ENCODE data around the gene HACE1. TPM values are rescaled to one million over a fixed set of nuclear protein-coding genes. Genes with fewer than 3 reads are reported as not detected.

The HACE1 gene
- total RNA-seq, 1 experiment from 2014 or later: 5.5 TPM

DNA sequence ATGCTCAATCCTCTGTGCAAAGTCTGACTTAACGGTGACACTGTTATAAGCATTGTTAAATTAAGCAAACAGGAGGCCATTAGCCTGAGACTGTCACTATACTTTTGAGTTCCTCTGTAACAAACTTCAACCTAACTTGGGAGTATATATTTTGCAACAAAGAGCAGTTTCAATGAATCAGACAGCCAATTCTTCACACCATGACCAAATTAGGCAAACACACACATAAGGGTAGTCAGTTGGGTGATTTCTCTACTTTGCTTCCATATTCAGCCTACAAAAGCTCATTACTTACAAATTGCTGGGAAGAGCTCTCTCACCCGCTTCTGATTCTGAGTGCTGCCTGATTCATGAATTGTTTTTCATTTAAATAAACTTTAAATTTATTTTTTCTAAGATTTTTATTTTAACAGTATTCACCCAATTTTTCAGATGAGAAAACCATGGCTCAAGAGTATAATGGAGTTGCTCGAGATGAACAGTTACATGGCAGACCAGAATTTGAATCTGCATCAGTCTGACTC is 60.5 kb downstream of the HACE1 start:
- Mint-ChIP-seq H3K4me1 (ENCODE audit: insufficient read depth, unreplicated experiment) (no peaks in the 10 kb centered on the region), H3K4me3 (ENCODE audit: unreplicated experiment) (no peak overlapping the region), H3K27ac (ENCODE audit: low read depth, unreplicated experiment) (no peak overlapping the region), H3K36me3 (ENCODE audit: insufficient read depth, unreplicated experiment) (no peaks in the 10 kb centered on the region), H3K27me3 (ENCODE audit: insufficient read depth, unreplicated experiment) (no peaks in the 10 kb centered on the region), H3K9me3 (ENCODE audit: unreplicated experiment) (peaks cover 7% of the 10 kb centered on the region)
- TF ChIP-seq, protein P1, sequence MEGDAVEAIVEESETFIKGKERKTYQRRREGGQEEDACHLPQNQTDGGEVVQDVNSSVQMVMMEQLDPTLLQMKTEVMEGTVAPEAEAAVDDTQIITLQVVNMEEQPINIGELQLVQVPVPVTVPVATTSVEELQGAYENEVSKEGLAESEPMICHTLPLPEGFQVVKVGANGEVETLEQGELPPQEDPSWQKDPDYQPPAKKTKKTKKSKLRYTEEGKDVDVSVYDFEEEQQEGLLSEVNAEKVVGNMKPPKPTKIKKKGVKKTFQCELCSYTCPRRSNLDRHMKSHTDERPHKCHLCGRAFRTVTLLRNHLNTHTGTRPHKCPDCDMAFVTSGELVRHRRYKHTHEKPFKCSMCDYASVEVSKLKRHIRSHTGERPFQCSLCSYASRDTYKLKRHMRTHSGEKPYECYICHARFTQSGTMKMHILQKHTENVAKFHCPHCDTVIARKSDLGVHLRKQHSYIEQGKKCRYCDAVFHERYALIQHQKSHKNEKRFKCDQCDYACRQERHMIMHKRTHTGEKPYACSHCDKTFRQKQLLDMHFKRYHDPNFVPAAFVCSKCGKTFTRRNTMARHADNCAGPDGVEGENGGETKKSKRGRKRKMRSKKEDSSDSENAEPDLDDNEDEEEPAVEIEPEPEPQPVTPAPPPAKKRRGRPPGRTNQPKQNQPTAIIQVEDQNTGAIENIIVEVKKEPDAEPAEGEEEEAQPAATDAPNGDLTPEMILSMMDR (IDR thresholded peaks at IDR 0.05; ENCODE audit: unreplicated experiment): no peak
- ChIA-PET CTCF (interaction anchor here (3.2 kb wide), 1 partner anchor 10 kb away, joined by 15 read pairs; no protein-coding TSS in a partner anchor), POLR2A (no interaction called here)
- DNase-seq (ENCODE audit: unreplicated experiment): no peak
- intact Hi-C loops (cut with micrococcal nuclease): loop anchor here (10.0 kb wide), 1 partner anchor 606 kb away; the partner anchor contains the start of gene PREP
- BruUV-seq (replicated peaks): no TSS peak

DNA sequence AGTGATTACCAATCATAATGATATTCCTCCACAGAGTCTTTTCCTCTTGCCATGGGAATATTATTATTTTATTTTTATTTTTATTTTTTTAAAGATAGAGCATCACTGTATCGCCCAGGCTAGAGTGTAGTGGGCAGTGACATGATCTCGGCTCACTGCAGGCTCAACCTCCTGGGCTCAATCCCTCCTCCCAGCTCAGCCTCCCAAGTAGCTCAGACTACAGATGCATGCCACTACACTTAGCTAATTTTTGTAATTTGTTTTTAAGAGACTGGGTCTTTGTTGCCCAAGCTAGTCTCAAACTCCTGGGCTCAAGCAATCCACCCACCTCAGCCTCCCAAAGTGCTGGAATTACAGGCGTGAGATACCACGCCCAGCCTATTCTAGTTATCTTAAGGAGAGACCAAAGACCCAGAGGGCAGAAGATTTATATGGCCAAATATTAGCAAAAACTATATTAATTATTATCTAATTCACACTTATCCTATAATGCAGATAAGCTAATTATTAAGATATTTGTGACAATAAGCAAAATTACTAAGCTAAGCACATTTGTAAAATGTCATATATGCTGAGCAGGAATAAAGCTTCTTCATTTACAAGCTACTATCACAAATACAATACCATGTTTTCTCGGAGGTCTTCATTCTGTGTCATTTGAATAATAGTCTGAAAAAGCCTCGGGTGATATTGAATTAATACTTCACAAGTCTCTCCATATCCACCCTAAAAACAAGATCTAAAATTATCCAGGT is 63.5 kb downstream of the HACE1 start:
- no peaks in the 10 kb centered on the region for H3K4me1 Mint-ChIP-seq (ENCODE audit: insufficient read depth, unreplicated experiment)
- H3K9me3 Mint-ChIP-seq (ENCODE audit: unreplicated experiment): peaks cover 7% of the 10 kb centered on the region
- DNase-seq (ENCODE audit: unreplicated experiment): no peak
- no peak overlapping the region for H3K4me3 Mint-ChIP-seq (ENCODE audit: unreplicated experiment)
- H3K36me3 Mint-ChIP-seq (ENCODE audit: insufficient read depth, unreplicated experiment): no peaks in the 10 kb centered on the region
- no TSS peak for BruUV-seq (replicated peaks)
- POLR2A ChIA-PET: no interaction called here
- H3K27ac Mint-ChIP-seq (ENCODE audit: low read depth, unreplicated experiment): no peak overlapping the region
- H3K27me3 Mint-ChIP-seq (ENCODE audit: insufficient read depth, unreplicated experiment): no peaks in the 10 kb centered on the region
- CTCF ChIA-PET: interaction anchor here (0.5 to 1.5 kb wide), 3 partner anchors 131 to 281 kb away, joined by 3 to 4 read pairs (median 3); no protein-coding TSS in a partner anchor
- TF ChIP-seq, protein P1 (IDR thresholded peaks at IDR 0.05; ENCODE audit: unreplicated experiment): no peak
- intact Hi-C loops (cut with micrococcal nuclease): loop anchor here (10.0 kb wide), 1 partner anchor 609 kb away; the partner anchor contains the start of gene PREP

DNA sequence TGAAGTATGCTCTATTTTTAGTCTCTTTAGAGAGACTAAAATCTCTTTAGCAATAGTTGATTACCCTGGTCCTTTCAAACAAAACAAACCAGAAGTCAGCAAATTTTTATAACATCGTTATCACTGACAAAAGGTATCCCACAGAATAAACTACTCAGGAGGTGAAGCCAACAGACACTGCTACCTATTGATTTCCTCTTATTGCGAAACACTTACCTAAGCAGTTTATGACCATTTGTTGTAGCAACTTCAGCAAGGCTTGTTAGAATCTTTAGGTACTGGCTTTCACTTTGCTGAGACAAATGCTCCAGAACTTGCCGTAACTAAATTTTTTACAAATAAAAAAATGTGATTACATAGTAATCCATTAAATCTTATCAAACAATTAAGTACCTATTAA is 64.4 kb downstream of the HACE1 start:
- Mint-ChIP-seq H3K4me3 (ENCODE audit: unreplicated experiment) (no peak overlapping the region), H3K36me3 (ENCODE audit: insufficient read depth, unreplicated experiment) (no peaks in the 10 kb centered on the region), H3K27me3 (ENCODE audit: insufficient read depth, unreplicated experiment) (no peaks in the 10 kb centered on the region), H3K4me1 (ENCODE audit: insufficient read depth, unreplicated experiment) (no peaks in the 10 kb centered on the region), H3K27ac (ENCODE audit: low read depth, unreplicated experiment) (no peak overlapping the region), H3K9me3 (ENCODE audit: unreplicated experiment) (no peaks in the 10 kb centered on the region)
- BruUV-seq (replicated peaks): no TSS peak
- TF ChIP-seq, protein P1 (IDR thresholded peaks at IDR 0.05; ENCODE audit: unreplicated experiment): no peak
- CTCF ChIA-PET: interaction anchor here (0.6 to 1.5 kb wide), 2 partner anchors 131 to 282 kb away, joined by 3 read pairs; no protein-coding TSS in a partner anchor
- DNase-seq (ENCODE audit: unreplicated experiment): peak; percentile 4
- intact Hi-C loops (cut with micrococcal nuclease): loop anchor here (10.0 kb wide), 1 partner anchor 609 kb away; the partner anchor contains the start of gene PREP
- POLR2A ChIA-PET: no interaction called here

DNA sequence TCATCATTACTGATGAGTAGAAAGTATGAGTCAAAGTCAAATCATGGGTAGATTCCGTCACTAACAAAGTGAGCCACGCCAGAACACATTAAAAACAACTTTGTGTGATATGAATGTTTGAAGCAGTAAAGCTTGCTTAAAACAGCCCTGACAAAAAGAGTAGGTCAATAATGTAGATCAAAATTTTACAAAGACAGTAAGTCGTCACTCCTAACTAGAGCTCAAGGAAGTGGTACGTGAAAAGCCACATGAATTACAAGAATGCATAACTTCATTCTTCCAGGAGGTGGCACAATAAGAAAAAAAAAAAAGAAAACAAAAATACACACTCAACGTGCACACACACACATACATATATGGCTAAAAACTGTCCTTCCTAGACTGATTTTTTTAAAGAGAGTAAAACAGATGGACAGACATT is 69.9 kb downstream of the HACE1 start:
- TF ChIP-seq, protein P1 (IDR thresholded peaks at IDR 0.05; ENCODE audit: unreplicated experiment): peak; percentile 45

More for the DNA sequence above, 69.9 kb downstream of the HACE1 start:
- Mint-ChIP-seq H3K9me3 (ENCODE audit: unreplicated experiment) (no peaks in the 10 kb centered on the region), H3K27ac (ENCODE audit: low read depth, unreplicated experiment) (peak overlapping the region; percentile 95), H3K4me3 (ENCODE audit: unreplicated experiment) (peak overlapping the region; percentile 59), H3K4me1 (ENCODE audit: insufficient read depth, unreplicated experiment) (peaks cover 21% of the 10 kb centered on the region), H3K27me3 (ENCODE audit: insufficient read depth, unreplicated experiment) (no peaks in the 10 kb centered on the region), H3K36me3 (ENCODE audit: insufficient read depth, unreplicated experiment) (peaks cover 11% of the 10 kb centered on the region)
- ChIA-PET CTCF (interaction anchor here (0.5 to 2.9 kb wide), 22 partner anchors 10 to 587 kb away, joined by 3 to 52 read pairs (median 4); no protein-coding TSS in a partner anchor), POLR2A (interaction anchor here (0.8 to 1.9 kb wide), 4 partner anchors 70 to 300 kb away, joined by 3 to 5 read pairs (median 4); partner anchors contain the start of gene HACE1)
- DNase-seq (ENCODE audit: unreplicated experiment): peak; percentile 53
- BruUV-seq (replicated peaks): no TSS peak
- intact Hi-C loops (cut with micrococcal nuclease): loop anchor here (1.0 to 10.0 kb wide), 3 partner anchors 69 to 615 kb away; partner anchors contain the start of genes HACE1 and PREP
